Gastrocnemius medialis (tissue), 4 donors: ENCODE results near the gene CDK2AP2. TPM values are rescaled to one million over a fixed set of nuclear protein-coding genes. Genes with fewer than 3 reads are reported as not detected.

Experiments
- ATAC-seq, 2 donors: fragments of 150-250 bp; one replicate each; pipeline ENCODE4 v1.9.1; 2016
- DNase-seq, 2 donors: peaks; one replicate each; pipeline ENCODE4 v3.0.0-alpha.2; 2019
- H3K27ac ChIP-seq, 4 donors: fragments of 200-600 bp; sonication (generic); 1 replicate in 1 of 4; 2 replicates in 3 of 4; pipeline ENCODE4 v1.5.1; 2016 to 2018; ENCODE audit warnings: mild to moderate bottlenecking in 2 of 4, moderate library complexity in 1 of 4
- H3K27me3 ChIP-seq, 3 donors: fragments of 200-600 bp; sonication (generic) in 2 of 3; 1 replicate in 1 of 3; 2 replicates in 2 of 3; pipeline versions ENCODE4 v1.5.1 to v1.6.0; 2016 to 2019; ENCODE audit warnings: mild to moderate bottlenecking in 1 of 3, moderate library complexity in 1 of 3
- H3K36me3 ChIP-seq, 2 donors: fragments of 200-600 bp; sonication (generic) in 1 of 2; one replicate each; pipeline ENCODE4 v1.5.1; 2017 to 2018
- H3K4me1 ChIP-seq, 2 donors: fragments of 200-600 bp; sonication (generic) in 1 of 2; one replicate each; pipeline ENCODE4 v1.5.1; 2016 to 2017; ENCODE audit warnings: mild to moderate bottlenecking in 2 of 2
- H3K4me3 ChIP-seq, 4 donors: fragments of 200-600 bp; sonication (generic) in 3 of 4; 1 replicate in 1 of 4; 2 replicates in 3 of 4; pipeline ENCODE4 v1.5.1; 2016 to 2019; ENCODE audit warnings: mild to moderate bottlenecking in 2 of 4
- H3K9me3 ChIP-seq, 3 donors: fragments of 200-600 bp; sonication (generic) in 2 of 3; 1 replicate in 1 of 3; 2 replicates in 2 of 3; pipeline ENCODE4 v1.5.1; 2016 to 2019
- CTCF ChIP-seq, 5 experiments: fragments of 450-650 bp in 3 of 5; fragments of 200-600 bp in 2 of 5; sonication (generic) in 2 of 5; IDR thresholded peaks in 4 of 5; conservative IDR thresholded peaks in 1 of 5; 1 replicate in 4 of 5; 2 replicates in 1 of 5; pipeline ENCODE4 v1.5.1; 2016 to 2019; ENCODE audit warnings: antibody characterized with exemption in 5 of 5, mild to moderate bottlenecking in 3 of 5, moderate library complexity in 3 of 5
- POLR2A ChIP-seq, 2 donors: fragments of 450-650 bp; IDR thresholded peaks; one replicate each; pipeline ENCODE4 v1.6.1; 2017; ENCODE audit warnings: antibody characterized with exemption in 2 of 2, mild to moderate bottlenecking in 2 of 2, moderate library complexity in 2 of 2
- in situ Hi-C, 4 donors: fragments of 200-750 bp; cut with MboI; loops; one replicate each; pipeline versions ENCODE4 v1.15.0 to v1.8.0; 2017; ENCODE audit warnings: low sequenced_read_pairs in 4 of 4
- intact Hi-C: fragments of 100-400 bp; cut with DNase I; formaldehyde crosslinking; loops from one replicate; pipeline ENCODE4 v1.15.1; 2023; ENCODE audit warnings: low total_unique reads
- total RNA-seq, 4 donors: library from RNA; depleted of rRNA; stranded (reverse); fragments of >200 nt; gene quantifications; one replicate each; pipeline versions ENCODE4 v1.1.0 to v1.2.3, GENCODE V29; 2016

Gene CDK2AP2
- total RNA-seq, 4 donors from 2014 or later = 24.1 to 47.5 (median 37.3) TPM

- no peaks in the 10 kb centered on the region for H3K27me3 ChIP-seq
- peaks cover 8 to 18% of the 10 kb centered on the region in 2 donors for H3K4me1 ChIP-seq
- no peak for TF ChIP-seq POLR2A (IDR thresholded peaks at IDR 0.05)
- peak in 1 of 5 experiments; percentile 39 for TF ChIP-seq CTCF (IDR thresholded peaks at IDR 0.05 in 4 of 5, conservative IDR thresholded peaks at IDR 0.05 in 1 of 5)
- H3K27ac ChIP-seq = peak overlapping the region; percentile 79 to 96 (median 88)
- H3K4me3 ChIP-seq = peak overlapping the region; percentile 86 to 98 (median 91)
- ATAC-seq = peak; percentile 36 to 50
- in situ Hi-C loops (no loop called here), intact Hi-C loops (loop anchor here (1.0 to 5.0 kb wide), 3 partner anchors 39 to 68 kb away; partner anchors contain the start of genes CDK2AP2, PPP1CA and RPS6KB2)
- no peak for DNase-seq
- no peaks in the 10 kb centered on the region for H3K36me3 ChIP-seq
- no peaks in the 10 kb centered on the region for H3K9me3 ChIP-seq
Observed at GRCh38 chr11:67469508-67469811, 38.5 kb downstream of the CDK2AP2 start.

- H3K4me3 ChIP-seq = peak within 1 kb of the TSS; percentile 86 to 98 (median 94)
- no peaks in the 10 kb centered on the region for H3K36me3 ChIP-seq
- TF ChIP-seq CTCF (IDR thresholded peaks at IDR 0.05 in 4 of 5, conservative IDR thresholded peaks at IDR 0.05 in 1 of 5) (peak in 4 of 5 experiments; percentile 24 to 62 (median 58)), POLR2A (IDR thresholded peaks at IDR 0.05) (peak; percentile 54 to 64)
- H3K27ac ChIP-seq = peak within 1 kb of the TSS; percentile 79 to 96 (median 88)
- DNase-seq (peak; percentile 89 to 91), ATAC-seq (peak; percentile 84 to 89)
- intact Hi-C loops = loop anchor here (1.0 to 5.0 kb wide), 3 partner anchors 39 to 68 kb away; partner anchors contain the start of genes CDK2AP2, PPP1CA and RPS6KB2
- H3K9me3 ChIP-seq = no peaks in the 10 kb centered on the region
- H3K4me1 ChIP-seq = peaks cover 12 to 23% of the 10 kb centered on the region in 2 donors
- H3K27me3 ChIP-seq = no peaks in the 10 kb centered on the region
- in situ Hi-C loops = no loop called here
Observed at GRCh38 chr11:67468759-67469507, 39.0 kb downstream of the CDK2AP2 start, which contains the start of gene TMEM134. TMEM134 (minus strand) TSS chr11:67469251; CDS start chr11:67469192, 59 bp downstream.

DNA sequence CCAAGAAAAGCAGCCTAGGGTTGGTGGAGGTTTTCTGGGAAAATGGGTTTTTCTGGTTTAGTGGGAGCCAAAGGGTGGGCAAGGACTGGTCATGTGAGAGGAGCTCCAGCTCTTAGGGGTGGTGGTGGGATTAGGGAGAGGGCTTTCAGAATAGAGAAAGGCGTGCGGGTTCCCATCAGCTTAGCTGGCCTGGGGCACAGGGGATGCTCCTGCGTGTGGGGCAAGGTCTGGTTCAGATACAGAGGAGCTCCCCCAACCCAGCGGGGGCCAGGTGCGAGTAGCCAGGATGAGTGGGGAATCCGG is 39.6 kb downstream of the CDK2AP2 start:
- H3K4me1 ChIP-seq = peaks cover 15 to 23% of the 10 kb centered on the region in 2 donors
- no peaks in the 10 kb centered on the region for H3K36me3 ChIP-seq
- H3K27ac ChIP-seq = peak overlapping the region; percentile 79 to 96 (median 88)
- H3K9me3 ChIP-seq = no peaks in the 10 kb centered on the region
- intact Hi-C loops = loop anchor here (5.0 kb wide), 1 partner anchor 41 kb away; the partner anchor contains the start of gene RPS6KB2
- peak overlapping the region; percentile 86 to 98 (median 94) for H3K4me3 ChIP-seq
- no peak for TF ChIP-seq CTCF (IDR thresholded peaks at IDR 0.05 in 4 of 5, conservative IDR thresholded peaks at IDR 0.05 in 1 of 5)
- TF ChIP-seq POLR2A (IDR thresholded peaks at IDR 0.05) = no peak
- H3K27me3 ChIP-seq = no peaks in the 10 kb centered on the region
- in situ Hi-C loops = no loop called here
- DNase-seq (no peak), ATAC-seq (no peak)

DNA sequence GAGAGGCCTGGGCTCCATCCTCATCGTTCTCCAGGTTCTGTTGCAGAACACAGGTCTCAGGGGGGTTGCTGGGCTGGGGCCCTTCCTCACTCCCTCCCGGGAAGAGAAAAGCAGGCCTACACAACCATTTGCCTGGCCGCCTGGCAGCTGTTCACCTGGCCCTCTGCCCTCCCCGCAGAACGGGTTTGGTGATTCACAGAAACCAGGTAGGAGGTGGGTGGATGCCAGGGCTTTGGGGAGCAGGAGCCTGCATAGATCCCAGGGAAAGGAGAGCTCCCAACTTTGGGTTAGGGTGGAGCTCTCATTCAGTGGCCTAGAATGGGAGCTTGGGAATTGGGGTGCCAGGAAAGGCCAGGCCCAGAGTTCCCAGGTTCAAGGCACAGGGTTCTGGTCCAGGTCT is 39.9 kb downstream of the CDK2AP2 start:
- H3K27me3 ChIP-seq = no peaks in the 10 kb centered on the region
- H3K4me1 ChIP-seq = peaks cover 15 to 23% of the 10 kb centered on the region in 2 donors
- intact Hi-C loops (loop anchor here (5.0 kb wide), 1 partner anchor 41 kb away; the partner anchor contains the start of gene RPS6KB2), in situ Hi-C loops (no loop called here)
- H3K9me3 ChIP-seq = no peaks in the 10 kb centered on the region
- H3K36me3 ChIP-seq = no peaks in the 10 kb centered on the region
- peak overlapping the region; percentile 86 to 98 (median 94) for H3K4me3 ChIP-seq
- TF ChIP-seq POLR2A (IDR thresholded peaks at IDR 0.05) (no peak), CTCF (IDR thresholded peaks at IDR 0.05 in 4 of 5, conservative IDR thresholded peaks at IDR 0.05 in 1 of 5) (no peak)
- DNase-seq (no peak), ATAC-seq (no peak)
- peak overlapping the region; percentile 79 to 96 (median 88) for H3K27ac ChIP-seq
